ENCODE measurements around the gene ARF4.

ARF4 gene

DNA sequence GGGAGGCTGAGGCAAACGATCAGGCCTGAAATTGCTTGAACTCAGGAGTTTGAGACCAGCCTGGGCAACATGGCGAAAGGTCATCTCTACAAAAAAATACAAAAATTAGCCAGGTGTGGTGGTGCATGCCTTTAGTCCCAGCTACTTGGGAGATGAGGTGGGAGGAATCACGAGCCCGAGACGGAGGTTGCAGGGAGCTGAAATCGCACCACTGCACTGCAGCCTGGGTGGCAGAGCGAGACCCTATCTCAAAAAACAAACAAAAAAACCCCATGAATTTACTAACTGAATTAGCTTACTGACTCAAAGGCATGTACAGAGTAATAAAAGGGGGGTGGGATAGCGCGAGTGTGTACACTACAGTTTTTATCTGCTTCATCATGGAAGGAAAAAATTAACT lies 19.3 kb downstream of the ARF4 start:
- no peak for DNase-seq (ENCODE audit: low read depth)

DNA sequence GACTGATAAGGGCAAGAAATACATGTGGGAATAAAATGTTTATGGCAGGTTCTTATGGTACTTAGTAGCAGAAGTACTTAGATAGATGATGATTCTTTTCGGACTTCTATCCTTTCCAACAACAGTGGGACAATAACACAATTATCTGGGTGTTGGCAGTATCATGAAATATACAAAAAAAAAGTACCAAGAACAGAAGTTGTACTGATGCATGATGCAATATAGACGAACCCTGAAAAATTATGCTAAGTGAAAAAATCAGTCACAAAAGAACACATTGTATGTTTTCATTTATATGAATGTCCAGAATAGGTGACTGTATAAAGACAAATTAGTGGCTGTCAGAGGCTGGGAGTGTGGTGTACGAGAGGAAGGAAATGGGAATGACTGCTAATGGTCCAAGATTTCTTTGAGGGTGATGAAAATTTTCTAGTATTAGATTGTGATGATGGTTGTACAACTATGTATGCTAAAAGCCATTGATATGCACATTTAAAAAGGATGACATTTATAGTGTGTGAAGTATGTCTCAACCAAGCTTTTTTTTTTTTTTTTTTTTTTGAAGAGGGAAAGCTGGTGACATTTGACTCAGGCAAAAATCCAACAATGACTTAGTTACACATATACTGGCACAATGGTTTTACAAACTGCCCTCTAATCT lies 21.0 kb downstream of the ARF4 start:
- DNase-seq (ENCODE audit: low read depth): no peak

DNA sequence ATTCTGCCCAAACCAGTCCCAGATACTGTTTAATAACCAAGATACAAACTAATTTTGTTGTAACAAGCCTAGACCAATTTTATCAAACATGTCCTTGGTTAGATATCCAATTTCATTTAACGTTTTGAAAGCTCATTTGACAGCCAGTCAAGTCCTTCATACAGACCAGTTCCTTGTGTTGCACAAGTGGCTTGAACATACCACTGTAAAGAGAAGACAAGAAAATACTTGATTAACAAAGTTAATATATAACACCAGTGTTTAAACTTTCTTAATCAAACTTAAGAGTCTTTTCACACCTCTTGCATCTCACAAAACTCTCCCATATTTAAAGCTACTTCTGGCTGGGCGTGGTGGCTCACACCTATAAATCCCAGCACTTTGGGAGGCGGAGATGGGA lies 25.0 kb downstream of the ARF4 start:
- DNase-seq (ENCODE audit: low read depth): no peak

DNA sequence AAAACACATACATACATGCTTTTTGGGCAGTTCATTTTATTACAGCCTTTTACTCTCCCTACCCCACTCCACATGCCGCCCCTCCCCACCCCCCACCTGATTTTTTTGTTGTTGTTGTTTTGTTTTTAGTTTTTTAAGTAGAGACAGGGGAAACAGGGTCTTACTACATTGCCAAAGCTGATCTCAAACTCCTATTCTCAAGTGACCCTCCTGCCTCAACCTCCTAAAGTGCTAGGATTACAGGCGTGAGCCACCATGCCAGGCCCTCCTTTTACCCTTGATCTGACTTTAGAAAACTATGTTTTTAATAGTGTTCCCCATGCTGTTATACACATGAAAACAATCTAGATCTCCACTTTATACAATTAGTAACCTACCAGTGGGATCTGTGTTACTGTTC lies 26.3 kb downstream of the ARF4 start:
- no peak for DNase-seq (ENCODE audit: low read depth)

DNA sequence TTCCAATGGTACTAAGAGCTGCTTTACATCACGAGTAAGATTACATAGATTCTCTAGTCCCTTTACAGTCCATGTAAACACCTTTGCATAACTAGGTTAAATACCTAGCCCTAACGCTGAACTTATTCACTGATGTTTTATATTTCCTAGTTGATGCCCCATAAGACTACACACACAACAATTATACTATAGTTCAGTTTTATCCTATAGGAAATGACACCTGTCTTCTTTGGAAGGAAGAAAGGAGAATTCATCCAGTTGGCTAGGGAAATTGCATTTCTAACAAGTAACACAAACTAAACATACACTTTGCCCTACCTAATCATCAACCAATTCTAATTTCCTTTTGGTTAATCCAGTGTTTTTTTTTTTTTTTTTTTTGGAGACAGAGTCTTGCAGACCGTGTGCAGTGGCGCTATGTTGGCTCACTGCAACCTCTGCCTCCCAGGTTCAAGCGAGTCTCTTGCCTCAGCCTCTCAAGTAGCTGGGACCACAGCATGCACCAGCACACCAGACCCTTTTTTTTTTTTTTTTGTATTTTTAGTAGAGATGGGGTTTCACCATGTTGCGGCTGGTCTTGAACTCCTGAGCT lies 27.2 kb downstream of the ARF4 start:
- no peak for DNase-seq (ENCODE audit: low read depth)

DNA sequence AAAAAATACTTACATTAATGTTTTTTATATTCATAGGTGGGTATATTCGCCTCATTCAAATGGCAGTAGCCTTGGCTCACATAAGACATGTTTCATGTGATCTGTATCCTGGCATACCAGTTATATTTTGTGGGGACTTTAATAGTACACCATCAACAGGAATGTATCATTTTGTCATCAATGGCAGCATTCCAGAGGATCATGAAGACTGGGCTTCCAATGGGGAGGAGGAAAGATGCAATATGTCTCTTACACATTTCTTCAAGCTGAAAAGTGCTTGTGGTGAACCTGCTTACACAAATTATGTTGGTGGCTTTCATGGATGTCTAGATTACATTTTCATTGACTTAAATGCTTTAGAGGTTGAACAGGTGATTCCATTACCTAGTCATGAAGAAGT lies 37.6 kb downstream of the ARF4 start:
- peak; percentile 72 for DNase-seq (ENCODE audit: low read depth)

DNA sequence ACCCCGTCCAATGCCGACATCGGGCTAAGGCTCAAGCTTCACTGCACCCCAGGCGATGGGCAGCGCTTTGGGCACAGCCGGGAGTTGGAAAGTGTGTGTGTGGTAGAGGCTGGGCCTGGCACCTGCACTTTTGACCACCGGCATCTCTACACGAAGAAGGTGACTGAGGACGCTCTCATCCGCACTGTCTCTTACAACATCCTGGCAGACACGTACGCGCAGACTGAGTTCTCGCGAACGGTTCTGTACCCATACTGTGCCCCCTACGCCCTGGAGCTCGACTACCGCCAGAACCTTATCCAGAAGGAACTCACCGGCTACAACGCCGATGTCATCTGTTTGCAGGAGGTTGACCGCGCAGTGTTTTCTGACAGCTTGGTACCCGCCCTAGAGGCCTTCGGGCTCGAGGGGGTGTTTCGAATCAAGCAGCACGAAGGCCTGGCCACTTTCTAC lies 40.0 kb downstream of the ARF4 start:
- peak; percentile 57 for DNase-seq (ENCODE audit: low read depth)

DNA sequence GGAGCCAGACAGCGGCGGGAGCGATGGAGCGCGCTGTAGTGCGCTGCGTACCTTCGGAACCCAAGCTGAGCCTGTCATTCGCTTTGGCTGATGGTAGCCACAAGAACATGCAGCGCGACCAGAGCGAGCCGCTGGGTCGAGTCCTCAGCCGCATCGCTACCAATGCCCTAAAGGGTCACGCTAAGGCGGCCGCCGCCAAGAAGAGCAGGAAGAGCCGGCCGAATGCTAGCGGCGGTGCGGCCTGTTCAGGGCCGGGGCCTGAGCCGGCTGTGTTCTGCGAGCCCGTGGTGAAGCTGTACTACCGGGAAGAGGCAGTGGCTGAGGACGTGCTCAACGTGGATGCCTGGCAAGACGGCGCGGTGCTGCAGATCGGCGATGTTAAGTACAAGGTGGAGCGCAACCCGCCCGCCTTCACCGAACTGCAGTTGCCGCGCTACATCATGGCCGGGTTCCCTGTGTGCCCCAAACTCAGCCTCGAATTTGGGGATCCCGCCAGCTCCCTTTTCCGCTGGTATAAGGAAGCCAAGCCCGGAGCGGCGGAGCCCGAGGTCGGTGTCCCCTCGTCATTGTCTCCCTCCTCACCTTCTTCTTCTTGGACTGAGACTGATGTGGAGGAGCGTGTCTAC lies 40.6 kb downstream of the ARF4 start:
- peak; percentile 47 for DNase-seq (ENCODE audit: low read depth)

DNA sequence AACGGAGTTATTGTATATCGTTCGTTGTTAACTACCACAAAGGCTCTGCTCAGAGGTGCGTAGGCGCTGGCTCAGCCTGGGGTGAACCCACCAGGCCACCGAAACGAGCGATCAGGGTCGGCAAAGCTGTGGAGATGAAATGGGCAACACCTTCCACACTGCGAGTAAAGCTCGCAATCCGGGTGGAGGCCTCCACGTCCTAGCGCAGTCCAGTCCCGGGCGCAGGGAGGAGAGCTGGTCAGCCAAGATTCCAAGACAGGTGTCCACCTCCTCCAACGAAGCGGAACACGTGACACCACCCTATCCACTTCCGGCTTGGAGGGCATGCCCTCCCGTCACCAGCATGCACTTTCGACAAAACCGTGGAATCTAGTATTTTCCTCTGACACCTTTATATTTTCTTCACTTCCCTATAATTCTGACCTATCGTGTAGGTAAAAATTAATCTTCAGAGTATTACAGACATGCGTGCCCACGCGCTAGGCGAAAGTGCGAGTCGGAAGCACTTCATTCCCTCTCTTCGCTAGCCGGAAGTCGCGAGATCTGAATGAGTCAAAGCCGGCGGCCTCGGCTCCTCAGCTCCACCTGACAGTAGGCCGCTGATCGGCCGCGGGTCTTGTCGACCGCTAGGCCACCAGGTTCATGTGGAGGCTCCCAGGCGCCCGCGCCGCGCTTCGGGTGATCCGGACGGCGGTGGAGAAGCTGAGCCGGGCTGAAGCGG lies 41.2 kb downstream of the ARF4 start, which contains the start of gene PDE12:
Gene PDE12 (plus strand): TSS at position 537 of the 721 bp plus-strand sequence. CDS start 106 bp downstream, at position 643.
- peak; percentile 89 for DNase-seq (ENCODE audit: low read depth)

DNA sequence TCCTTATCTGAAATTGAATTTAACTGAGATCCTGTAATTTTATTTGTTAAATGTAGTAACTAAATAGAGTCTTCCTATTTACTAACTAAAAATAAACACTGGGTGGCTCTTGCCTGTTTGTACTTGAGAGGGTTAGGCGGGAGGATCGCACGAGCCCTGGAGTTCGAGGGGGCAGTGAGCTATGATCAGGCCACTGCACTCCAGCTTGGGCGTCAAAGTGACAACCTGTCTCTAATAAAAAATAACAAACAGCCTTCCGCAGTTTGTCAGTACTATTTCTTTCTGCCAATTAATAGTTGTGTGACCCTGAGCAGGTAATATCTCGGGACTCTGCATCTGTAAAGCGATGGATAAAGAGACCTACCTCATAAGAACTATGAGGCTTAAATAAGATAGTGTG lies 41.8 kb downstream of the ARF4 start:
- DNase-seq (ENCODE audit: low read depth): no peak

DNA sequence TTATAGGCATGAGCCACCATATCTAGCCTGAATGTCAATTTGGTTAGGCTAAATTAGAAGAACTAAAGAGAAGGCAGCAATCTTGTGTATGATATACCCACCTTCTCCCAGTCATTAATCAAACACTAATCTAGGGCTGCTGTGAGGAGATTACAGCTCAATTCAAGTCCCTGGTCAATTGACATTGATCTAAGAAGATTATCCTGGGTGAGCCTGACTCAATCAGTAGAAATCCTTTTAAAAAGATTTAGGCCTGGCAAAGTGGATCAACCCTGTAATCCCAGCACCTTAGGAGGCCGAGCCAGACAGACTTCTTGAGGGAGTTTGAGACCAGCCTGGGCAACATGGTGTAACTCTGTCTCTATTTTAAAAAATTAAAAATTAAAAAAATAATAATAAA lies 50.5 kb downstream of the ARF4 start:
- DNase-seq (ENCODE audit: low read depth): no peak

DNA sequence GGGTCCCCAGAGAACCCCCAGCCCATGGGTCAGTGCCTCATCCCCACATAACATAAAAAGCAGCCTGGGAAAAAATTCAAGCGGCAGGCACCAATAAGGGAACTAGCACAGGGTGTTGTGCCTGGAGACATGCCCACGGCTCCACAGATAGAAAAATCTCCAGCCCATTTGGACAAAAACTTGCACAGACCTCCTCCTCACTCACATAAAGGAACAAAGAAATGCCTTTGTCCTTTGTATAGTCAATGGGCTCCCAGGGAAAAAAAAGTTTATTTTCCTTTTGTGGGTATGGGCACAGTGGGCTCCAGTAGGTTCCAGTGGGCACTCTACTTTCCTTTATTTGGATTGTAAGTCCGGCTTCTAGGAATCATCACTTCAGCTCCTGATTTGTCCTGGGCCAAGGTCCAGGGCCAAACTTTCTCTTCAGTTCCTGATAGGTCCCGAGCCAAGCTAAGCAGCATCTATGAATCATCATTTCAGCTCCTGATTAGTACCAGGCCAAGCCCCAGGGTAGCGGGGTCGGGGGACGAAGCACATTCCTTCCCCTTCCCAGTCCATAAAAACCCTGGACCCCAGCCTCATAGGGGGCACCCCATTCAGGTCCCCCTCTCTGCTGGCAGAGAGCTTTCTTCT lies 51.4 kb downstream of the ARF4 start:
- DNase-seq (ENCODE audit: low read depth): no peak

DNA sequence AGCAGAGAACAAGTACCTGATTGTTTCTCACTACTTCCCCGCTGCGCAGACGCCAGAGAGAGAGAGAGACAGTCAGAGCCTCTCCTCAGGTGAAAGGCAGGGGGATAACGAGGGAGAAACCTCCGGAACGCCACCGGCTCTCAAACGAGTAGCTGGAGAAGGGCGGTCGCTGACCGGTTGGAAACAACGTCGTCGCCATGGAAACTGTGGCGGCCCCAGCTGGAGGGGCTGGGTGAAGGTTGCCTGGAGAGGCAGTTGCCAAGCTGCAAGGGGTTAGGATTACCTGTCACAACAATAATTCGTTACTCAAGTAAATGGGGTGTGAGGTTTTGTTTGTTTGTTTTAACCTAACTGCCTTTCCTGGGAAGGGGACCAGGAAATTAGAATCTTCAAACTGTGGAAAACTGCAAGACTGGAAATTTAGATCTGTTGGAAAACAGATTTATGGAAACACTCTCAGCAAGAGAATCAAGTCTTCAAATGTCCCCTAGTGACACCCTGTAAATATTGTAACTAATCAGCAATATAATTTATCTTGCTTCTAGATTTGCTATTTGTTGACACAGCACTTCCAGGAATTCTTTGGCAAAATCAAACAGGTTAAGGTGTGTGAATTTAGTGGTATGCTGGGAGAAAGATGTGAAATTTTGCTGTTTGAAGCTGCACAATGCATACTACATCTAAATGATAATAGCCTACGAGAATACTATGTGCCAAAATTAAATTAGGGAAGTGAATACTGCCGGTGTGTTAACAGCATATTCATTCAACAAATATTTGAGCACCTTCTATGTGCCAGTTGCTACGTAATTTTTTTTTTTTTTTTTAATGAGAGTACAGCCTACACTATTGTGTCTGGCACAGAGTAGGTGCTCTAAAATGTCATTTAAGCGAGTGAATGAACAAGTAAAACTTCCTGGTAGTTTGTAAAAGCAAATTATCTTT lies 52.7 kb downstream of the ARF4 start, which contains the start of gene DNAH12:
Gene DNAH12 (minus strand): TSS at position 164 of the 945 bp plus-strand sequence. CDS start 1,474 bp downstream, outside the sequence.
- peak; percentile 23 for DNase-seq (ENCODE audit: low read depth)

DNA sequence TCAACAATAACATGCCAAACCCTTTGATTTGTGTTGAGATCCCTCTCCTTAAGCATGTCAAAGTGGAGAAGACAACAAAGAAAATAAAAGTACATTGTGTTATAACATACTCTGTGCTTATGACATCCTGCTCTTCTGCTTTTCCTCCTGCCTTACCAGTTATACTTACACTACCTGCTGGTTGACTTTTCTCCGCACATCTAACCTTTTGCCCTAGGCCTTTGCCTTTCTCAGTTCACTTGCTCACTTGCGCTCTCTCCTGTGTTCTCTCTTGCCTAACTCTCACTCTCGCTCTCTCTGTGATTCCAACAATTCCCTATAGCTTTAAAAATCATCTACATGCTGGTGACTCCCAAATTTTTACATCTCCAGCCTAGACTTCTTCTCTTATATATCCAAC lies 58.7 kb downstream of the ARF4 start:
- DNase-seq (ENCODE audit: low read depth): no peak

DNA sequence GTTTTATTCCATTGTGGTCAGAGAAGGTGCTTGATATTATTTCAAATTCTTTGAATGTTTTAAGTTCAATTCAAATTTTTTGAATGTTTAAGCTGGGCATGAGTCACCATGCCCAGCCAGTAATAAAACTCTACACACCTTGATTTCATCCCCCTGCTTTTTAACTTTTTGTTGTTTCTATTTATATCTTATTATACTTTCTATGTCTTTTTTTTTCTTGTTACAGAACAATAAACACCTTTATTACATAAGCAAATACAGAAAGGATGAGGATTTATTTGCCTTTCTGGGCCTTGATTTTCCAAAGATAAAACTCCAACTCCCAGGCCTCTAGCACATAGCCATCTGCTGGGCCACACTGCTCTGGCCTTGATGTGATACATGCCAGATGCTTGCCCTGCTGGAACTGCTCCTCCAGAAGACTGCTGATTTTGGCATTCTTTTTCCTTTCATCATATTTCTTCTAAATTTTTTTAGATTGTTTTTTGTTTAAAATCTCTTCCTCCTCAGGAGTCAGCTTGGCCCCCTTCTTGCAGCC lies 67.0 kb downstream of the ARF4 start:
- DNase-seq (ENCODE audit: low read depth): no peak

Data from EH (cell line).